PC-3 (cell line): ENCODE measurements around the gene KCNK10.

Source experiments
- CTCF ChIP-seq: fragments of 300-600 bp; sonication (generic); conservative IDR thresholded peaks from 2 replicates; pipeline ENCODE4 v1.5.1; 2017; ENCODE audit warnings: antibody characterized with exemption, low read depth, mild to moderate bottlenecking, low read length
- EZH2 ChIP-seq: fragments of 300-600 bp; sonication (generic); IDR thresholded peaks from one replicate; pipeline ENCODE4 v1.6.1; 2017; ENCODE audit warnings: antibody characterized with exemption, mild to moderate bottlenecking, low read length; ENCODE audit not compliant: unreplicated experiment
- EZH2phosphoT487 ChIP-seq: fragments of 300-600 bp; sonication (generic); IDR thresholded peaks from 2 replicates; pipeline ENCODE4 v1.6.1; 2018; ENCODE audit warnings: mild to moderate bottlenecking, antibody characterized with exemption, low read length, borderline replicate concordance

GRCh38 chr14:88316521-88316920, 6.5 kb downstream of the KCNK10 start:
- TF ChIP-seq CTCF (no peak), EZH2phosphoT487 (no peak), EZH2 (no peak)
